Astrocyte (in vitro differentiated cells and primary cell): ENCODE data around the gene GMNN. TPM values are rescaled to one million over a fixed set of nuclear protein-coding genes. Genes with fewer than 3 reads are reported as not detected.

ENCODE experiments used
- DNase-seq: peaks from one replicate; pipeline ENCODE4 v3.0.0-alpha.2; 2010; ENCODE audit warnings: low read depth
- FAIRE-seq: peaks from 2 replicates; lab custom pipeline; 2011; peaks lifted over from hg19 to GRCh38; lab: Jason Lieb, UNC
- H2AFZ ChIP-seq: 2 replicates; pipeline ENCODE4 v1.6.0; 2012; ENCODE audit warnings: low read depth, low read length, inconsistent platforms
- H3K27ac ChIP-seq: 2 replicates; pipeline ENCODE4 v1.5.1; 2011; ENCODE audit warnings: low read depth, low read length, inconsistent platforms
- H3K27me3 ChIP-seq: 2 replicates; pipeline ENCODE4 v1.6.0; 2011; ENCODE audit warnings: low read length, inconsistent platforms; ENCODE audit not compliant: insufficient read depth
- H3K36me3 ChIP-seq: 2 replicates; pipeline ENCODE4 v1.5.1; 2011; ENCODE audit warnings: low read length, inconsistent platforms; ENCODE audit not compliant: insufficient read depth
- H3K4me1 ChIP-seq: 2 replicates; pipeline ENCODE4 v1.5.1; 2011; ENCODE audit warnings: low read length, inconsistent platforms; ENCODE audit not compliant: insufficient read depth
- H3K4me2 ChIP-seq: 2 replicates; pipeline ENCODE4 v1.6.0; 2012; ENCODE audit warnings: low read length, inconsistent platforms
- H3K4me3 ChIP-seq: 2 replicates; pipeline ENCODE4 v1.5.1; 2011; ENCODE audit warnings: low read depth, mild to moderate bottlenecking, low read length, inconsistent platforms; ENCODE audit not compliant: insufficient read depth
- H3K79me2 ChIP-seq: 2 replicates; pipeline ENCODE4 v1.6.0; 2012; ENCODE audit warnings: mild to moderate bottlenecking, low read length, inconsistent platforms; ENCODE audit not compliant: insufficient read depth
- H3K9ac ChIP-seq: 2 replicates; pipeline ENCODE4 v1.6.0; 2012; ENCODE audit warnings: mild to moderate bottlenecking, low read length, inconsistent platforms
- H3K9me3 ChIP-seq: 2 replicates; pipeline ENCODE4 v1.5.1; 2012; ENCODE audit warnings: low read depth, mild to moderate bottlenecking, low read length, inconsistent platforms; ENCODE audit not compliant: insufficient read depth
- H4K20me1 ChIP-seq: 2 replicates; pipeline ENCODE4 v1.6.0; 2012; ENCODE audit warnings: low read length, inconsistent platforms; ENCODE audit not compliant: insufficient read depth
- H3K27ac Mint-ChIP-seq: one replicate; pipeline ENCODE4 v1.8.0; 2021; ENCODE audit warnings: mild to moderate bottlenecking, mixed read lengths; ENCODE audit not compliant: unreplicated experiment
- H3K27me3 Mint-ChIP-seq: one replicate; pipeline ENCODE4 v1.8.0; 2021; ENCODE audit warnings: low read depth, mixed read lengths; ENCODE audit not compliant: unreplicated experiment
- H3K36me3 Mint-ChIP-seq: one replicate; pipeline ENCODE4 v1.8.0; 2021; ENCODE audit warnings: low read depth, mixed read lengths; ENCODE audit not compliant: unreplicated experiment
- H3K4me1 Mint-ChIP-seq: one replicate; pipeline ENCODE4 v1.8.0; 2021; ENCODE audit warnings: low read depth, mixed read lengths; ENCODE audit not compliant: unreplicated experiment
- H3K4me3 Mint-ChIP-seq: one replicate; pipeline ENCODE4 v1.8.0; 2021; ENCODE audit warnings: mild to moderate bottlenecking, moderate library complexity, mixed read lengths; ENCODE audit not compliant: unreplicated experiment
- H3K9me3 Mint-ChIP-seq: one replicate; pipeline ENCODE4 v1.8.0; 2021; ENCODE audit warnings: mild to moderate bottlenecking, mixed read lengths; ENCODE audit not compliant: unreplicated experiment
- CTCF ChIP-seq: IDR thresholded peaks from 2 replicates; pipeline ENCODE4 v1.5.1; 2011; ENCODE audit warnings: low read depth, mild to moderate bottlenecking, inconsistent platforms, low read length, moderate library complexity; ENCODE audit not compliant: insufficient read depth
- EZH2 ChIP-seq: IDR thresholded peaks from 2 replicates; pipeline ENCODE4 v1.6.1; 2012; ENCODE audit warnings: mild to moderate bottlenecking, low read length, inconsistent platforms; ENCODE audit not compliant: insufficient read depth
- total RNA-seq: library from RNA; stranded (reverse); gene quantifications from 2 replicates; pipeline ENCODE4 v1.2.1, GENCODE V29; 2021

The GMNN gene
- total RNA-seq, 1 donor from 2014 or later, result 16.4 TPM

GRCh38 chr6:24823185-24823584 lies 48.4 kb downstream of the GMNN start:
- no peak overlapping the region for H3K4me2 ChIP-seq
- no peaks in the 10 kb centered on the region for H3K27me3 Mint-ChIP-seq
- no peak overlapping the region for H2AFZ ChIP-seq
- DNase-seq (no peak), FAIRE-seq (no peak)
- H3K4me3 ChIP-seq, result no peak overlapping the region
- no peaks in the 10 kb centered on the region for H3K4me1 ChIP-seq
- no peaks in the 10 kb centered on the region for H4K20me1 ChIP-seq
- H3K79me2 ChIP-seq, result no peaks in the 10 kb centered on the region
- TF ChIP-seq CTCF (no peak), EZH2 (no peak)
- no peak overlapping the region for H3K4me3 Mint-ChIP-seq
- H3K36me3 ChIP-seq, result no peaks in the 10 kb centered on the region
- H3K4me1 Mint-ChIP-seq, result no peaks in the 10 kb centered on the region
- no peaks in the 10 kb centered on the region for H3K9me3 Mint-ChIP-seq
- no peak overlapping the region for H3K9ac ChIP-seq
- no peak overlapping the region for H3K27ac Mint-ChIP-seq
- no peaks in the 10 kb centered on the region for H3K36me3 Mint-ChIP-seq
- no peaks in the 10 kb centered on the region for H3K27me3 ChIP-seq
- no peaks in the 10 kb centered on the region for H3K9me3 ChIP-seq
- no peak overlapping the region for H3K27ac ChIP-seq

- Mint-ChIP-seq H3K4me3 (no peak overlapping the region), H3K27me3 (no peaks in the 10 kb centered on the region), H3K9me3 (no peaks in the 10 kb centered on the region), H3K36me3 (no peaks in the 10 kb centered on the region), H3K27ac (no peak overlapping the region), H3K4me1 (no peaks in the 10 kb centered on the region)
- no peak for DNase-seq
- Histone ChIP-seq H2AFZ (no peak overlapping the region), H3K4me1 (no peaks in the 10 kb centered on the region), H4K20me1 (no peaks in the 10 kb centered on the region), H3K27ac (no peak overlapping the region), H3K9ac (no peak overlapping the region), H3K4me3 (no peak overlapping the region), H3K9me3 (no peaks in the 10 kb centered on the region), H3K36me3 (no peaks in the 10 kb centered on the region), H3K79me2 (no peaks in the 10 kb centered on the region), H3K27me3 (no peaks in the 10 kb centered on the region), H3K4me2 (no peak overlapping the region)
- no peak for FAIRE-seq
- TF ChIP-seq CTCF (no peak), EZH2 (no peak)
Observed at GRCh38 chr6:24824142-24824938, 49.6 kb downstream of the GMNN start.

GRCh38 chr6:24825130-24825630 lies 50.4 kb downstream of the GMNN start:
- Mint-ChIP-seq H3K4me1 (no peaks in the 10 kb centered on the region), H3K4me3 (no peak overlapping the region)

More at GRCh38 chr6:24825130-24825630, 50.4 kb downstream of the GMNN start:
- Histone ChIP-seq H3K79me2 (no peaks in the 10 kb centered on the region), H3K36me3 (no peaks in the 10 kb centered on the region), H4K20me1 (no peaks in the 10 kb centered on the region), H3K9me3 (no peaks in the 10 kb centered on the region), H3K27ac (no peak overlapping the region), H3K27me3 (no peaks in the 10 kb centered on the region), H3K9ac (no peak overlapping the region), H3K4me3 (no peak overlapping the region), H3K4me2 (no peak overlapping the region), H3K4me1 (no peaks in the 10 kb centered on the region), H2AFZ (no peak overlapping the region)
- FAIRE-seq (no peak), DNase-seq (no peak)
- no peak for TF ChIP-seq EZH2
- TF ChIP-seq CTCF, result no peak
- no peak overlapping the region for H3K27ac Mint-ChIP-seq
- no peaks in the 10 kb centered on the region for H3K36me3 Mint-ChIP-seq
- no peaks in the 10 kb centered on the region for H3K27me3 Mint-ChIP-seq
- H3K9me3 Mint-ChIP-seq, result no peaks in the 10 kb centered on the region
